GM18519 (cell line): ENCODE data around the gene SLC35F1.

Source experiments
- ATAC-seq: cut with Tn5 transposase; IDR thresholded peaks from one replicate; pipeline ENCODE4 v1.9.1; 2021; ENCODE audit warnings: mild to moderate bottlenecking, moderate library complexity; ENCODE audit not compliant: unreplicated experiment, low FRiP score

The SLC35F1 gene

GRCh38 chr6:118248171-118248570 lies 341.1 kb downstream of the SLC35F1 start:
- ATAC-seq, result no peak

- ATAC-seq, result no peak
Measured at GRCh38 chr6:118249680-118250079, 342.6 kb downstream of the SLC35F1 start.

GRCh38 chr6:118252474-118252873 lies 345.4 kb downstream of the SLC35F1 start:
- peak; percentile 88 for ATAC-seq

GRCh38 chr6:118253741-118254140 lies 346.7 kb downstream of the SLC35F1 start:
- no peak for ATAC-seq

GRCh38 chr6:118260833-118261232 lies 353.8 kb downstream of the SLC35F1 start:
- no peak for ATAC-seq

GRCh38 chr6:118263921-118264486 lies 356.9 kb downstream of the SLC35F1 start:
- ATAC-seq, result peak; percentile 59

- no peak for ATAC-seq
Measured at GRCh38 chr6:118269659-118270058, 362.6 kb downstream of the SLC35F1 start.

GRCh38 chr6:118277631-118278030 lies 370.6 kb downstream of the SLC35F1 start:
- ATAC-seq, result no peak

- peak; percentile 99 for ATAC-seq
Measured at GRCh38 chr6:118280210-118280609, 373.1 kb downstream of the SLC35F1 start.

- no peak for ATAC-seq
Measured at GRCh38 chr6:118281291-118281690, 374.2 kb downstream of the SLC35F1 start.

- no peak for ATAC-seq
Measured at GRCh38 chr6:118283766-118284165, 376.7 kb downstream of the SLC35F1 start.

- no peak for ATAC-seq
Measured at GRCh38 chr6:118284736-118285360, 377.8 kb downstream of the SLC35F1 start.

GRCh38 chr6:118285791-118286190 lies 378.7 kb downstream of the SLC35F1 start:
- ATAC-seq, result no peak

GRCh38 chr6:118288355-118289124 lies 381.5 kb downstream of the SLC35F1 start:
- no peak for ATAC-seq

- ATAC-seq, result no peak
Measured at GRCh38 chr6:118292558-118292957, 385.5 kb downstream of the SLC35F1 start.

- ATAC-seq, result no peak
Measured at GRCh38 chr6:118294906-118295305, 387.8 kb downstream of the SLC35F1 start.

- no peak for ATAC-seq
Measured at GRCh38 chr6:118295336-118295735, 388.3 kb downstream of the SLC35F1 start.

GRCh38 chr6:118296129-118296901 lies 389.3 kb downstream of the SLC35F1 start:
- no peak for ATAC-seq

GRCh38 chr6:118297821-118298220 lies 390.8 kb downstream of the SLC35F1 start:
- no peak for ATAC-seq

GRCh38 chr6:118298476-118299427 lies 391.7 kb downstream of the SLC35F1 start:
- ATAC-seq, result no peak
